HEK293T (cell line): ENCODE measurements around the gene CISTR.

ENCODE experiments used
- CTCF ChIA-PET: fragments of 350-600 bp; formaldehyde crosslinking; extraction: SDS; loops from one replicate; lab custom pipeline; 2021; ENCODE audit warnings: antibody characterized with exemption, inconsistent platforms; lab: Yijun Ruan, JAX
- POLR2A ChIA-PET: fragments of 350-600 bp; formaldehyde crosslinking; extraction: SDS; loops from one replicate; lab custom pipeline; 2020; ENCODE audit warnings: antibody characterized with exemption, inconsistent platforms; lab: Yijun Ruan, JAX
- DNase-seq: peaks from one replicate; pipeline ENCODE4 v3.0.0; 2012; ENCODE audit warnings: mixed read lengths; ENCODE audit errors: extremely low spot score
- ARNT ChIP-seq: fragments of 450-650 bp; IDR thresholded peaks from 2 replicates; pipeline ENCODE4 v1.6.1; 2017; ENCODE audit warnings: mild to moderate bottlenecking
- BHLHE40 ChIP-seq: fragments of 450-650 bp; IDR thresholded peaks from 2 replicates; pipeline ENCODE4 v1.6.1; 2016; ENCODE audit warnings: mild to moderate bottlenecking, moderate library complexity, borderline replicate concordance
- CTBP1 ChIP-seq: fragments of 450-650 bp; IDR thresholded peaks from 2 replicates; pipeline ENCODE4 v1.6.1; 2016; ENCODE audit warnings: borderline replicate concordance
- ELF4 ChIP-seq: fragments of 450-650 bp; IDR thresholded peaks from 2 replicates; pipeline ENCODE4 v1.6.1; 2017; ENCODE audit warnings: antibody characterized with exemption
- FOXA1 ChIP-seq: fragments of 450-650 bp; IDR thresholded peaks from 2 replicates; pipeline ENCODE4 v1.6.1; 2016; ENCODE audit warnings: mild to moderate bottlenecking
- FOXK2 ChIP-seq: fragments of 450-650 bp; IDR thresholded peaks from 2 replicates; pipeline ENCODE4 v1.6.1; 2016; ENCODE audit warnings: mild to moderate bottlenecking
- FOXM1 ChIP-seq: fragments of 450-650 bp; IDR thresholded peaks from 2 replicates; pipeline ENCODE4 v1.6.1; 2017; ENCODE audit warnings: mild to moderate bottlenecking, borderline replicate concordance
- HDGF ChIP-seq: fragments of 450-650 bp; IDR thresholded peaks from 2 replicates; pipeline ENCODE4 v1.6.1; 2017; ENCODE audit warnings: antibody characterized with exemption, borderline replicate concordance
- L3MBTL2 ChIP-seq: fragments of 450-650 bp; conservative IDR thresholded peaks from 2 replicates; pipeline ENCODE4 v1.6.1; 2016; ENCODE audit warnings: mild to moderate bottlenecking
- LEF1 ChIP-seq: fragments of 450-650 bp; IDR thresholded peaks from 2 replicates; pipeline ENCODE4 v1.6.1; 2017; ENCODE audit warnings: mild to moderate bottlenecking, borderline replicate concordance
- NFRKB ChIP-seq: fragments of 450-650 bp; IDR thresholded peaks from 2 replicates; pipeline ENCODE4 v1.6.1; 2016; ENCODE audit warnings: mild to moderate bottlenecking, moderate library complexity
- SP1 ChIP-seq: fragments of 450-650 bp; IDR thresholded peaks from 2 replicates; pipeline ENCODE4 v1.6.1; 2017
- SUZ12 ChIP-seq: fragments of 450-650 bp; IDR thresholded peaks from 2 replicates; pipeline ENCODE4 v1.6.1; 2016; ENCODE audit warnings: mild to moderate bottlenecking
- TARDBP ChIP-seq: fragments of 450-650 bp; IDR thresholded peaks from 2 replicates; pipeline ENCODE4 v1.6.1; 2016
- ZNF384 ChIP-seq: fragments of 450-650 bp; IDR thresholded peaks from 2 replicates; pipeline ENCODE4 v1.6.1; 2016
- TF ChIP-seq, protein P1 (sequence below): fragments of 450-650 bp; IDR thresholded peaks from 2 replicates; pipeline ENCODE4 v1.6.1; 2016

The CISTR gene

DNA sequence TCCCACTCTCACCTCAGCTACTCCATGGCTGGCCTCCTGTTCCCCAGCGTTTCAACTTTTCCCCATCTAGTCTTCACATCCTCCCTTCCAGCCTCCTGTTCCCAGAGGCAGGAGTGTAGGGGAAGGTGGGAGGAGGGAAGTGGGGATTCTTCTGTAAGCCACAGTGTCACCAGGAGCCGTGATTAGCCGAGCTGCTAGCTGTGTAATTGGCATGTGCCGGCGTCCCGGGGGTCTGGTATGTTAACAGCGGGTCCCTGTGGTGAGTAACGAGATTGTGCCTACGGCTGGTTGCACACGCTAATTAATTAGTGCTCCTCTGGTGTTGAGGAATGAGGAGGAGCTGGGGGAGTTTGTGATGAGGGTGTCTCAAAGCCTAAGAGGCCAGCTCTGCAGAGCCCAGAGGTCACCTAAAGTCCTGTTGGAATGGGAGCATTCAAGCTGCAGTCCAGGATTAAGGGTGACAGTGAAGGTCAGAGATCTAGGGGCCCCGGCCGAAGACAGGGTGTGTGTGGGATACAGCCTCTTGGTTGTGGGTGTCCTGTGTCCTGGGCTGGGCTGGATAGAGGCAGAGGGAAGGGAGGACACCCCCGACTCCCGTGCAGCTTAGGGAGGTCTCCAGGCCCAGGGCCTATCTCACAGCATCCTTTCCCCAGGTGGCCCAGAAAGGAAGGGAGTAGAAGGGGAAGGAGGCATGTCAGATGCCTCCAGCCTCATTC lies 14.5 kb downstream of the CISTR start:
- TF ChIP-seq BHLHE40 (no peak), ARNT (no peak), SUZ12 (no peak), CTBP1 (no peak), ELF4 (no peak), TARDBP (no peak), FOXK2 (no peak), NFRKB (no peak)
- CTCF ChIA-PET = interaction anchor here (1.6 to 3.1 kb wide), 3 partner anchors 9 to 35 kb away, joined by 4 to 16 read pairs (median 4); no protein-coding TSS in a partner anchor
- POLR2A ChIA-PET = interaction anchor here (0.7 to 2.5 kb wide), 3 partner anchors 9 to 62 kb away, joined by 3 to 7 read pairs (median 6); partner anchors contain the start of gene CALCOCO1
- DNase-seq = no peak

DNA sequence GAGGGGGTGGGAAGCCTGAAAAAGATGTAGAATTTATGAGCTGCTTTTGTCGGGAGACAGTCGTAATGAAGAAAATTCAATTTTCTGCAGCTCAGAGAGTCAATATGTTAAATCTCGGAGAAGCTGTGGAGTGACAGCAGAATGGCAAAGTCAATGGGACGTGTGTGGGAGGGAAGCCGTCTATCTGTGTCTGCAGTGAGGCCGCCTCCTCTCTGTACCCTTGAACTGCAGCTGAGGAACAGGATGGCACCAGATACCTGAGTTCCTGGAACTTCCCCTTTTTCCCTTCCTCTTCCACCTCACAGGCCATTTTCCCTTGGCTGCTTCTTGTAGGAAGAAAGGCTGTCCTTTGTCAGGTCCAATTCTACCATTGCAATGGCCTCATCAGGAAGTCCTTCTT lies 15.2 kb downstream of the CISTR start:
- TF ChIP-seq FOXA1 (no peak), TARDBP (no peak), CTBP1 (no peak), ZNF384 (no peak), SP1 (no peak), HDGF (no peak), ELF4 (no peak), NFRKB (no peak), SUZ12 (no peak), BHLHE40 (no peak), L3MBTL2 (no peak)
- ChIA-PET POLR2A (interaction anchor here (1.3 to 2.5 kb wide), 2 partner anchors 8 to 59 kb away, joined by 6 to 7 read pairs; partner anchors contain the start of gene CALCOCO1), CTCF (interaction anchor here (1.7 to 3.1 kb wide), 2 partner anchors 9 to 34 kb away, joined by 4 to 16 read pairs; no protein-coding TSS in a partner anchor)
- DNase-seq = no peak

DNA sequence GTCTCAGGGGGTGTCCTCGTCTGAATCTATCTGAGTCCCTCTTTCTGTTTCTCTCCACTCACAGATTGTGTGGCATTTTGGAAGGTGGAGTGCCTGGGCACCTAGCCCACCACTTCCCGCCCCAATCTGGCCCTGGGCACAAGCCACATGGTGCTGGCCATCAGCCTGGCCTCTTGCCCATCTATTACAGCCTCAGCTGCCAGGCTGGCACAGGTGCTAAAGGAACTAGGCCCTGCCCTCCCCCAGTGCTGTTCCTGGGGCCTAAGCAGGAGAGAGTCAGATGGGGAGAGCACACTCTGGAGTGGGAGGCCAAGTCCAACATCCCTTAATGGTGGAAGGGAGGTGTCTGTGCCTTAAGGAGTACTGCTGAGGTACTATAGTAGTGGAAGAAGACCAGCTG lies 16.2 kb downstream of the CISTR start:
- ChIA-PET CTCF (interaction anchor here (1.7 to 3.1 kb wide), 2 partner anchors 10 to 33 kb away, joined by 4 to 16 read pairs; no protein-coding TSS in a partner anchor), POLR2A (interaction anchor here (2.5 kb wide), 1 partner anchor 58 kb away, joined by 6 read pairs; no protein-coding TSS in a partner anchor)
- no peak for TF ChIP-seq ARNT
- TF ChIP-seq HDGF = no peak
- no peak for TF ChIP-seq ZNF384
- TF ChIP-seq, protein P1, sequence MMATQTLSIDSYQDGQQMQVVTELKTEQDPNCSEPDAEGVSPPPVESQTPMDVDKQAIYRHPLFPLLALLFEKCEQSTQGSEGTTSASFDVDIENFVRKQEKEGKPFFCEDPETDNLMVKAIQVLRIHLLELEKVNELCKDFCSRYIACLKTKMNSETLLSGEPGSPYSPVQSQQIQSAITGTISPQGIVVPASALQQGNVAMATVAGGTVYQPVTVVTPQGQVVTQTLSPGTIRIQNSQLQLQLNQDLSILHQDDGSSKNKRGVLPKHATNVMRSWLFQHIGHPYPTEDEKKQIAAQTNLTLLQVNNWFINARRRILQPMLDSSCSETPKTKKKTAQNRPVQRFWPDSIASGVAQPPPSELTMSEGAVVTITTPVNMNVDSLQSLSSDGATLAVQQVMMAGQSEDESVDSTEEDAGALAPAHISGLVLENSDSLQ = no peak
- TF ChIP-seq LEF1 = no peak
- no peak for TF ChIP-seq NFRKB
- no peak for TF ChIP-seq FOXA1
- no peak for TF ChIP-seq CTBP1
- TF ChIP-seq SP1 = no peak
- no peak for TF ChIP-seq L3MBTL2
- no peak for TF ChIP-seq BHLHE40
- TF ChIP-seq FOXM1 = no peak
- DNase-seq = no peak

DNA sequence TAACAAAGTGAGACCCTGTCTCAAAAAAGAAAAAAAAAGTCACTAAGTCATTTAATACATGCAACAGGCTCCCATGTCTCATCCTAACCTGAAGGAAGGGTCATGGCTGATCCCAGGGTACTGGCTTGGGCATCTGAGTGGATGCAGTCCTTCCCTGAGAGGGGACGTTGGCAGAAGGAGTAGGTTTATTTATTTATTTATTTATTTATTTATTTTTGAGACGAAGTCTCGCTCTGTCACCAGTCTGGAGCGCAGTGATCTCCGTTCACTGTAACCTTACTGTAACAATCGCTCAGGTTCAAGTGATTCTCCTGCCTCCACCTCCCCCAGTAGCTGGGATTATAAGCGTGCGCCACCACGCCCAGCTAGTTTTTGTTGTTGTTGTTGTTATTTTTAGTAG lies 17.4 kb downstream of the CISTR start:
- TF ChIP-seq TARDBP (no peak), SUZ12 (no peak), CTBP1 (no peak), ARNT (no peak), HDGF (no peak), ELF4 (no peak), SP1 (no peak), FOXA1 (no peak), BHLHE40 (no peak), LEF1 (no peak), ZNF384 (no peak), FOXK2 (no peak), L3MBTL2 (no peak), FOXM1 (no peak), NFRKB (no peak)
- TF ChIP-seq, protein P1 = no peak
- CTCF ChIA-PET = interaction anchor here (1.2 to 2.2 kb wide), 3 partner anchors 10 to 32 kb away, joined by 3 to 8 read pairs (median 3); partner anchors contain the start of gene CISTR
- POLR2A ChIA-PET = interaction anchor here (1.0 kb wide), 1 partner anchor 9 kb away, joined by 3 read pairs; no protein-coding TSS in a partner anchor
- DNase-seq = no peak

DNA sequence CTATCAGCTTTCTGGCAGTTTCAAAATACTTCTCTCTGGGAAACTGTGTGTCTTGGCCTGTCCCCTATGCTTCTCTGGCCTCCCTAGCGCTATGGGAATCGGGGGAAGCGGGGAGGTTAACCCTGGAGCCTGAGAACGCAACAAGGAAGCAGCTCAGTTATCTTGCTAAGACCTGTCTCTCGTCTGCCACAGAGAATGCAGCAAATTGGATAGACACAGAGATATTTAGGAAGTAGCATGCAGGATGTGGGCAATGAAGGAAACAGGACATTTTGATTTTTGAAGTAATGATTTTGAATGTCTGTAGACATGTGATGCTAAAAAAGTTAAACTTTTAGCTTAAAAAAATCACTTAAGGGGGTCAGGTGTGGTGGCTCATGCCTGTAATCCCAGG lies 18.0 kb downstream of the CISTR start:
- CTCF ChIA-PET = interaction anchor here (0.6 to 4.3 kb wide), 6 partner anchors 10 to 32 kb away, joined by 3 to 25 read pairs (median 4); partner anchors contain the start of gene CISTR
- POLR2A ChIA-PET = interaction anchor here (1.0 kb wide), 1 partner anchor 10 kb away, joined by 3 read pairs; no protein-coding TSS in a partner anchor
- TF ChIP-seq ZNF384 (no peak), FOXM1 (no peak), FOXA1 (no peak), L3MBTL2 (no peak), FOXK2 (no peak), ELF4 (no peak), TARDBP (no peak), NFRKB (no peak), CTBP1 (no peak), LEF1 (no peak), ARNT (no peak), SP1 (no peak), HDGF (no peak), BHLHE40 (no peak), SUZ12 (no peak)
- TF ChIP-seq, protein P1 = no peak
- DNase-seq = no peak
